ENCODE data around the gene SEMG2.

The SEMG2 gene, protein sequence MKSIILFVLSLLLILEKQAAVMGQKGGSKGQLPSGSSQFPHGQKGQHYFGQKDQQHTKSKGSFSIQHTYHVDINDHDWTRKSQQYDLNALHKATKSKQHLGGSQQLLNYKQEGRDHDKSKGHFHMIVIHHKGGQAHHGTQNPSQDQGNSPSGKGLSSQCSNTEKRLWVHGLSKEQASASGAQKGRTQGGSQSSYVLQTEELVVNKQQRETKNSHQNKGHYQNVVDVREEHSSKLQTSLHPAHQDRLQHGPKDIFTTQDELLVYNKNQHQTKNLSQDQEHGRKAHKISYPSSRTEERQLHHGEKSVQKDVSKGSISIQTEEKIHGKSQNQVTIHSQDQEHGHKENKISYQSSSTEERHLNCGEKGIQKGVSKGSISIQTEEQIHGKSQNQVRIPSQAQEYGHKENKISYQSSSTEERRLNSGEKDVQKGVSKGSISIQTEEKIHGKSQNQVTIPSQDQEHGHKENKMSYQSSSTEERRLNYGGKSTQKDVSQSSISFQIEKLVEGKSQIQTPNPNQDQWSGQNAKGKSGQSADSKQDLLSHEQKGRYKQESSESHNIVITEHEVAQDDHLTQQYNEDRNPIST

DNA sequence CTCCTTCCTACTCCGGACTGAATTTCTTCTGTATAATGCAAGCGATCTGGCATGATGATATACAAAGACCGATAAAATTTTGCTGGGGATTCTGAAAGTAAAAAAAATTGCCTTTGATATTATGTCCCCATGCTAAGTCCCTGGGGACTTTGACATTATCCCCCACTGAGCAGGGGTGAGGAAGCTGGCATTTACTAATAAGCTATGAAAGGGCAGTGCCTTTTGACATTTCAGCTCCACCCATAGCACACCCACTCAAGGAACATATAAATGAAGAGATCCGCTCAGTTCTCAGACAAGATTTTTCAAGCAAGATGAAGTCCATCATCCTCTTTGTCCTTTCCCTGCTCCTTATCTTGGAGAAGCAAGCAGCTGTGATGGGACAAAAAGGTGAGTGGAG, at the start of gene SEMG2:
Gene SEMG2, plus strand, starts transcription at position 298 of the 400 bp plus-strand sequence. Its CDS starts 17 bp downstream, at position 315.
- DNase-seq = no peak

GRCh38 chr20:45173522-45173921, 47.7 kb upstream of the SEMG2 start:
- no peak for DNase-seq

DNA sequence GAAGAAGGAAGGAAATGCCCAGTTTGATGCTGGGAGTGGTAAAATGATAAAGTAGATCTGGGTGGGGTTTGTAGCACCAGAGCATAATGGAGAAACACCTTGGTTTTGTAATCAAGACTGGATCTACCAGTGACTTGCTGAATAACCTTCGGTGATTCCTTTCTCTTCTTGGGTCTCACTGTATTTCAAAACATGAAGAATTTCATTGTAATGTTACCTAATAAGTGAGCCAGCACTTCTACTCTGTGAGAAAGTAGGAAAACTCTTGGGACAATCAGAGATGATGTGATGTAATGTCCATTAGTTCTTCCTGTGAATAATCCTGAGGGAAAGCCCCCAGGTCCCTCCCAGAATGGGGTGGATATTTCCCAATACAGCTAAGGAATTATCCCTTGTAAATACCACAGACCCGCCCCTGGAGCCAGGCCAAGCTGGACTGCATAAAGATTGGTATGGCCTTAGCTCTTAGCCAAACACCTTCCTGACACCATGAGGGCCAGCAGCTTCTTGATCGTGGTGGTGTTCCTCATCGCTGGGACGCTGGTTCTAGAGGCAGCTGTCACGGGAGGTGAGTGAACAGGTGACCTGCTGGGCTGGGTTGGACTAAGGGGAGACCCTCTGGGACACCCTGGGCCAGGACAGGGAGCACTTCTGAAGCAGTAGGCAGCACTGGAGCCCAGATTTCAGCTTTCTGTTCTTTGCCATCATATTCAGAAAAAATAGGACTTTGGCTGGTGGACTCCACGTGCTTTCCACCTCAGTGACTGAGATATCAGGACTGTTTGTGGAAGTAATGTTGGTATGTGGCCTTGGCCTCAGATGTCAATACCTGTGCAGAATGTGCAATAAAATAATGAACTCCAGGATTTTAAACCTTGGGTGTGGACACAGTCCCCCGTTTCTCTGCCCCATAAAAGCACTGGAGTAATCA, 46.5 kb upstream of the SEMG2 start, which contains the start of gene PI3:
Gene PI3, plus strand, starts transcription at position 469 of the 931 bp plus-strand sequence. Its CDS starts 21 bp downstream, at position 490.
- DNase-seq = no peak

DNA sequence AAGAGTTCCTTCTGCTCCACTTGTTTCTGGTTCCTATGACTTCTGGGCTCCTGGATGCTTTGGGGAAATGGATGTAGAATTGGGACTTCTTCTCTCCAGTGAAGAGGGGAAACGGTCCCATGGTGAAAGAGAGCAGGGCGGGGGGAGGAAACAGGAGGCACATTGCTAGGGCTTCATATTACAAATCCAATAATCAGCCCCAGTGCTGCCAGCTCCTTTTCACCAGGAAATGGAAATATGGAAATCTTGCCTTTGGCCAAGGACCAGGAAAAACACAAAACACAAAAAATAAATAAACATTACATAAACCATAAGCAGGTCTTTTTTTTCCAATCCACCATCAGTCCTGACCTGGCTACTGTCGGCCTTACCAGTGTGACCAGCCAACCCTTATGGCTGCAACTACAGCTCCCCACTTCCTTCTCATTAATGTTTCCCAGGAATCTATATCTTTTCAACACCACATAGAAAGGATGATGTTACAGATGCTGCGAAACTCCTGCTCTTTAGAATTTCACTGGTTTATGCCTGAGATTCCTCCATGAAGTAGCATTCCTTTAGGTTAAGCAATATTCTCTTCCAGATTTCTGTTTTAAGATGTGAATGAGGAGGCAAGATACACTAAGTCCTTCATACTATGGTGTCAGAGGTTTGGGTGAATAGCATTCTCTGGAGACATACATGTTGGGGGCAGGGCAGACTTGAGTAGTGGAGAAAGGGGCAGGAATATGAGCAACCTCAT, 44.5 kb upstream of the SEMG2 start:
- DNase-seq = no peak

DNA sequence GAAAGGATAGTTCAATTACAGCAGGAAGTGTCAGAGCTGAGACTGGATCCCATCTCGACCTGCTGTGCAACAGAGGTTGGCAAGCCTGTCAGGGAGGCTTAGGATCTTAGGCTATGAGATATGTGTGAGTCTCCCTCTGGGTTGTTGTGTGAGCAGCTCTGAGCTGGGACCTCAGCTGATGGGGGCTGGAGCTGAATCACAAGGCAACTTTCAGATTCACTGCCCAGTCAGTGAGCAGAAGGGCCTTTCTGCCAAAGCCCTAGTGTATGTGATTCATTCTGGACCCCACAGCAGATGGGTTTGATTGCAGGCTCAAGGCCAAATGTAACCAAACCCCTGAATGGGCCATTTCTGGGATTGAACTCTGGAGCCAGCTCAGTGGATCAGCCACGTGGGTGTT, 42.0 kb upstream of the SEMG2 start:
- DNase-seq = no peak

DNA sequence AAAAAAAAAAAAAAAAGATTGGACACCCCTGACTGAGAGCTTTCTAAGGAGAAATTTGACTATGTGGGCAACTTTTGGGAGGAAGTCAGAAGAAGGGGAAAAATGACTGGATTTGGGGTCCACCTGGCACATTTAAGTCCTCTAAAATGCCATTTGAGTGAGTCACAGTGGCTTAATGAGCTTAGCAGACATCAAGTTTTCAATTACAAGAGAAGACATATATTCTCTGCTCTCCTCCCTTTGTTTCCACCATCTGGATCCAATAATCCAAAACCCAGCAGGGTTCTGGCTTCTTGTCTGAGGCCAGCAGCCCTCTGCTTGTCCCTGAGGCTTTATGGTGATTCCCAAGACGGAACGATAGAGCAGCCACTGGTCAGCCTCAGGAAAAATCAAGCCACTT, 39.5 kb upstream of the SEMG2 start:
- no peak for DNase-seq

- DNase-seq = no peak
Observed at GRCh38 chr20:45183084-45183483, 38.1 kb upstream of the SEMG2 start.

- DNase-seq = no peak
Observed at GRCh38 chr20:45187693-45188092, 33.5 kb upstream of the SEMG2 start.

- no peak for DNase-seq
Observed at GRCh38 chr20:45189067-45189609, 32.0 kb upstream of the SEMG2 start.

- no peak for DNase-seq
Observed at GRCh38 chr20:45189861-45190260, 31.3 kb upstream of the SEMG2 start.

- DNase-seq = no peak
Observed at GRCh38 chr20:45191926-45192325, 29.2 kb upstream of the SEMG2 start.

- DNase-seq = no peak
Observed at GRCh38 chr20:45193331-45193730, 27.8 kb upstream of the SEMG2 start.

- no peak for DNase-seq
Observed at GRCh38 chr20:45206725-45207124, 14.4 kb upstream of the SEMG2 start, which contains the start of gene SEMG1. TSS of gene SEMG1 (plus strand) at chr20:45207033. CDS start at chr20:45207054, 21 bp downstream.

GRCh38 chr20:45209924-45210323, 11.2 kb upstream of the SEMG2 start:
- no peak for DNase-seq

GRCh38 chr20:45211569-45212474, 9.4 kb upstream of the SEMG2 start:
- DNase-seq = no peak

DNA sequence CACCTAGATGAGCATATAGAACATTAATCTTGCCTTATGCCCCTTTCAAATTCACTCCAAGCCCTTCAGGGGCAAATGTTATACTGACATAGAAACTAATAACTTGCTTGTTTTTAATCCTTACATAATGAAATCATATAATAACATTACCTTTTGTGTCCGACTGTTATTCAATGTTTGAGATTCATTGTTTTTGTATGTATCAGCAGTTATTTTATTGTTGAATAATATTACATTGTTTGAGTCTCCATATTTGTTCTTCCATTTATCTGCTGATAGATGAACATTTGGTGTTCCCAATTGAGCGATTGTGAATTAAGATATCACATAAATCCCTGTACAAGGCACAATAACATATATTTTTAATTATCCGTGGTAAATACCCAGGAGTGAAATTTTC, 8.3 kb upstream of the SEMG2 start:
- no peak for DNase-seq

- no peak for DNase-seq
Observed at GRCh38 chr20:45218124-45218523, 3.0 kb upstream of the SEMG2 start.

- no peak for DNase-seq
Observed at GRCh38 chr20:45218636-45219035, 2.5 kb upstream of the SEMG2 start.

DNA sequence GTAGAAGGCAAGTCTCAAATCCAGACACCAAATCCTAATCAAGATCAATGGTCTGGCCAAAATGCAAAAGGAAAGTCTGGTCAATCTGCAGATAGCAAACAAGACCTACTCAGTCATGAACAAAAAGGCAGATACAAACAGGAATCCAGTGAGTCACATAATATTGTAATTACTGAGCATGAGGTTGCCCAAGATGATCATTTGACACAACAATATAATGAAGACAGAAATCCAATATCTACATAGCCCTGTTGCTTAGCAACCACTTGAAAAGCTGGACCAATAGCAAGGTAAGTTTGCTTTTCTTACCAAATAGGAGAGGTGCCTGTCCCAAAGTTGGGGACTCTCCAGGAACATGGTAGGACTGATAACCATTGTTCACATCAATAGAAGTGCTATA, 2.0 kb downstream of the SEMG2 start:
- DNase-seq = no peak

DNA sequence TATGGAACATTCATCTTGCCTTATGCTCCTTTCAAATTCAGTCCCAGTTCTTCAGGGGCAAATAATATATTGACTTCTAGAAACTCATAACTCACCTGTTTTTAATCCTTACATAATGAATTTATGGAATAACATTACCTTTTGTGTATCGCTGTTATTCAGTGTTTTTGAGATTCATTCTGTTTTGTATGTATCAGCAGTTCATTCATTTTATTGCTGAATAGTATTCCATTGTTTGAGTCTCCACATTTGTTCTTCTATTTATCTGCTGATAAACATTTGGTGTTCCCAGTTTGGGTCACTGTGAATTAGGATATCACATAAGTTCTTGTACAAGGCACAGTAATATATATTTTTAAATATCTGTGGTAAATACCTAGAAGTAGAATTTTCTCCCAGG, 5.1 kb downstream of the SEMG2 start:
- no peak for DNase-seq
